K562 (cell line): ENCODE measurements around the gene COL16A1.

ENCODE experiments used
- DACH1 ChIP-seq: fragments of 450-650 bp; IDR thresholded peaks from 2 replicates; pipeline ENCODE4 v1.6.1; 2018; ENCODE audit not compliant: partially characterized antibody
- EZH2 ChIP-seq: IDR thresholded peaks from 2 replicates; pipeline ENCODE4 v1.6.1; 2012; ENCODE audit warnings: low read depth, mild to moderate bottlenecking, inconsistent platforms, low read length, borderline replicate concordance
- NKRF ChIP-seq: fragments of 450-650 bp; IDR thresholded peaks from 2 replicates; pipeline ENCODE4 v1.6.1; 2016; ENCODE audit warnings: borderline replicate concordance
- NR2C2 ChIP-seq, 2 experiments: fragments of 200-800 bp in 1 of 2; sonication (Bioruptor generic) in 1 of 2; sonication (generic) in 1 of 2; formaldehyde crosslinking in 1 of 2; IDR thresholded peaks; 2 replicates each; pipeline versions ENCODE4 v1.6.1 to v1.8.0; 2016 to 2022; ENCODE audit warnings: mild to moderate bottlenecking in 1 of 2, missing compliant biosample characterization in 1 of 2, missing genetic modification characterization in 1 of 2, missing genetic modification reagents in 1 of 2
- REST ChIP-seq, 2 experiments: fragments of 450-650 bp; formaldehyde crosslinking in 1 of 2; IDR thresholded peaks; 2 replicates each; pipeline versions ENCODE4 v1.4.0 to v1.6.1; 2014 to 2020; ENCODE audit warnings: mild to moderate bottlenecking in 2 of 2, borderline replicate concordance in 1 of 2, low read depth in 1 of 2
- ZNF696 ChIP-seq: fragments of 250-450 bp; sonication (Bioruptor Pico); conservative IDR thresholded peaks from 2 replicates; pipeline ENCODE4 v1.4.0; 2020; ENCODE audit warnings: mild to moderate bottlenecking, moderate library complexity

GRCh38 chr1:31648190-31648589 is 55.6 kb downstream of the COL16A1 start:
- TF ChIP-seq ZNF696 (CRISPR knock-in tag) (no peak), DACH1 (no peak), NKRF (no peak), NR2C2 (CRISPR knock-in tag; IDR thresholded peaks at IDR 0.05) (no peak), NR2C2 (tag; IDR thresholded peaks at IDR 0.05) (no peak), EZH2 (no peak), REST (IDR thresholded peaks at IDR 0.05; ENCODE audit: borderline replicate concordance) (no peak), REST (CRISPR knock-in tag; IDR thresholded peaks at IDR 0.05; ENCODE audit: low read depth) (no peak)
